GM12878 (cell line): Measurements from ENCODE around the gene BCKDK.

Experiments used
- CHD2 ChIP-seq: IDR thresholded peaks from 2 replicates; pipeline ENCODE4 v1.6.1; 2011; ENCODE audit warnings: low read depth, low read length, improper control_type of control experiment, borderline replicate concordance
- CREB1 ChIP-seq: IDR thresholded peaks from 2 replicates; pipeline ENCODE4 v1.6.1; 2012; ENCODE audit warnings: low read depth, mild to moderate bottlenecking, inconsistent platforms
- NFYB ChIP-seq: IDR thresholded peaks from 2 replicates; pipeline ENCODE4 v1.6.1; 2011; ENCODE audit warnings: low read depth, mild to moderate bottlenecking, low read length, improper control_type of control experiment, moderate library complexity; ENCODE audit not compliant: insufficient read depth
- NR2F1 ChIP-seq: fragments of 450-650 bp; conservative IDR thresholded peaks from 2 replicates; pipeline ENCODE4 v1.6.1; 2017; ENCODE audit warnings: mild to moderate bottlenecking
- POLR2A ChIP-seq: IDR thresholded peaks from 2 replicates; pipeline ENCODE4 v1.6.1; 2011; ENCODE audit warnings: low read depth, mild to moderate bottlenecking, low read length
- ZNF24 ChIP-seq: fragments of 450-650 bp; IDR thresholded peaks from 2 replicates; pipeline ENCODE4 v1.6.1; 2017; ENCODE audit warnings: antibody characterized with exemption, mild to moderate bottlenecking
- ZSCAN29 ChIP-seq: fragments of 450-650 bp; IDR thresholded peaks from 2 replicates; pipeline ENCODE4 v1.6.1; 2017; ENCODE audit warnings: mild to moderate bottlenecking, moderate library complexity
- TF ChIP-seq, protein P1 (sequence below), 3 experiments: IDR thresholded peaks in 2 of 3; conservative IDR thresholded peaks in 1 of 3; 2 replicates each; pipeline ENCODE4 v1.5.1; 2011; ENCODE audit warnings: low read depth in 3 of 3, low read length in 3 of 3, mild to moderate bottlenecking in 3 of 3, control low read depth in 2 of 3, moderate library complexity in 2 of 3, inconsistent platforms in 1 of 3, mixed read lengths in 1 of 3; ENCODE audit not compliant: control insufficient read depth in 2 of 3, insufficient read depth in 1 of 3; ENCODE audit errors: extremely low read depth in 1 of 3
- TF ChIP-seq, protein P2 (sequence below): IDR thresholded peaks from 2 replicates; pipeline ENCODE4 v1.6.1; 2011; ENCODE audit warnings: low read depth, mild to moderate bottlenecking, low read length, moderate library complexity, borderline replicate concordance; ENCODE audit errors: extremely low read depth

DNA sequence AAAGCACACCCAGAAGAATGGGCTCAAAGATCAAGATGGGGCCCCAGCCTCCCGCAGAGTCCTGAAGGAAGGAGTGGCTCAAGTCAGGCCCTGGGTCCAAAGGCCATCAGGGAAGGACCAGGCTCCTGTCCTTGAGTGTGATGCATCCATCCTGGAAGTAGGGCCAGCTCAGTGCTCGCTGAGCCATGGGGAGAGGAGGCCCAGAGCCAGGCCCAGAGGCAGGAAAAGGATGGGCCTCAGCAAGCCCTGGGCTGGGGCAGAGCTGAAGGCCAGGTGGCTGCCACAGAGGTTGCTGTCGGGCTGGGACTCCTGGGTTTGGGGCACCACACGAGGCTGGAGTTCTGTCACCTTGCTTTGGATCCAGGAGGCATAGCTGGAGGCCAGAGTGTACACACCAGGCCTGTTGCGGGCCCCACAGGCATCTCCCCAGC, 23.7 kb downstream of the BCKDK start:
- TF ChIP-seq CHD2 (no peak), NR2F1 (no peak), ZNF24 (no peak), ZSCAN29 (no peak), POLR2A (no peak), NFYB (no peak), CREB1 (no peak)
- TF ChIP-seq, protein P1, sequence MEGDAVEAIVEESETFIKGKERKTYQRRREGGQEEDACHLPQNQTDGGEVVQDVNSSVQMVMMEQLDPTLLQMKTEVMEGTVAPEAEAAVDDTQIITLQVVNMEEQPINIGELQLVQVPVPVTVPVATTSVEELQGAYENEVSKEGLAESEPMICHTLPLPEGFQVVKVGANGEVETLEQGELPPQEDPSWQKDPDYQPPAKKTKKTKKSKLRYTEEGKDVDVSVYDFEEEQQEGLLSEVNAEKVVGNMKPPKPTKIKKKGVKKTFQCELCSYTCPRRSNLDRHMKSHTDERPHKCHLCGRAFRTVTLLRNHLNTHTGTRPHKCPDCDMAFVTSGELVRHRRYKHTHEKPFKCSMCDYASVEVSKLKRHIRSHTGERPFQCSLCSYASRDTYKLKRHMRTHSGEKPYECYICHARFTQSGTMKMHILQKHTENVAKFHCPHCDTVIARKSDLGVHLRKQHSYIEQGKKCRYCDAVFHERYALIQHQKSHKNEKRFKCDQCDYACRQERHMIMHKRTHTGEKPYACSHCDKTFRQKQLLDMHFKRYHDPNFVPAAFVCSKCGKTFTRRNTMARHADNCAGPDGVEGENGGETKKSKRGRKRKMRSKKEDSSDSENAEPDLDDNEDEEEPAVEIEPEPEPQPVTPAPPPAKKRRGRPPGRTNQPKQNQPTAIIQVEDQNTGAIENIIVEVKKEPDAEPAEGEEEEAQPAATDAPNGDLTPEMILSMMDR (IDR thresholded peaks at IDR 0.05 in 2 of 3, conservative IDR thresholded peaks at IDR 0.05 in 1 of 3; ENCODE audit: control insufficient read depth in 2 of 3, extremely low read depth in 1 of 3, insufficient read depth in 1 of 3, low read depth in 3 of 3, low read length in 3 of 3): no peak
- TF ChIP-seq, protein P2, sequence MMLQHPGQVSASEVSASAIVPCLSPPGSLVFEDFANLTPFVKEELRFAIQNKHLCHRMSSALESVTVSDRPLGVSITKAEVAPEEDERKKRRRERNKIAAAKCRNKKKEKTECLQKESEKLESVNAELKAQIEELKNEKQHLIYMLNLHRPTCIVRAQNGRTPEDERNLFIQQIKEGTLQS: no peak
